HG03521 (cell line): ENCODE results near the gene CLEC16A.

Source experiments
- ATAC-seq: cut with Tn5 transposase; IDR thresholded peaks from one replicate; pipeline ENCODE4 v1.9.1; 2021; ENCODE audit warnings: mild to moderate bottlenecking, moderate library complexity; ENCODE audit not compliant: unreplicated experiment

Gene CLEC16A

GRCh38 chr16:11133344-11133943 is 189.1 kb downstream of the CLEC16A start:
- ATAC-seq = no peak

GRCh38 chr16:11134722-11135463 is 190.5 kb downstream of the CLEC16A start:
- no peak for ATAC-seq

- ATAC-seq = no peak
Measured at GRCh38 chr16:11135464-11135973, 191.2 kb downstream of the CLEC16A start.

GRCh38 chr16:11136600-11136999 is 192.2 kb downstream of the CLEC16A start:
- ATAC-seq = no peak

- ATAC-seq = no peak
Measured at GRCh38 chr16:11138022-11138768, 193.8 kb downstream of the CLEC16A start.

- ATAC-seq = no peak
Measured at GRCh38 chr16:11138769-11139325, 194.5 kb downstream of the CLEC16A start.

GRCh38 chr16:11139326-11140097 is 195.1 kb downstream of the CLEC16A start:
- ATAC-seq = no peak

GRCh38 chr16:11140098-11140375 is 195.7 kb downstream of the CLEC16A start:
- ATAC-seq = no peak

GRCh38 chr16:11140466-11140865 is 196.1 kb downstream of the CLEC16A start:
- no peak for ATAC-seq

GRCh38 chr16:11140867-11141266 is 196.5 kb downstream of the CLEC16A start:
- ATAC-seq = no peak

- ATAC-seq = no peak
Measured at GRCh38 chr16:11141409-11142260, 197.3 kb downstream of the CLEC16A start.

- no peak for ATAC-seq
Measured at GRCh38 chr16:11142261-11142630, 197.9 kb downstream of the CLEC16A start.

- no peak for ATAC-seq
Measured at GRCh38 chr16:11142951-11143350, 198.6 kb downstream of the CLEC16A start.

GRCh38 chr16:11143372-11144035 is 199.1 kb downstream of the CLEC16A start:
- no peak for ATAC-seq

- ATAC-seq = no peak
Measured at GRCh38 chr16:11144122-11144521, 199.8 kb downstream of the CLEC16A start.

- no peak for ATAC-seq
Measured at GRCh38 chr16:11145173-11145818, 200.9 kb downstream of the CLEC16A start.

GRCh38 chr16:11145819-11146211 is 201.5 kb downstream of the CLEC16A start:
- no peak for ATAC-seq

- ATAC-seq = no peak
Measured at GRCh38 chr16:11147033-11147753, 202.8 kb downstream of the CLEC16A start.
